HUES64 (cell line): Measurements from ENCODE around the gene KLF6.

Experiments used
- H3K27ac ChIP-seq: 2 replicates; pipeline ENCODE4 v1.7.0; 2013; ENCODE audit warnings: low read depth, low read length, inconsistent platforms
- H3K27me3 ChIP-seq: 2 replicates; pipeline ENCODE4 v1.6.1; 2013; ENCODE audit warnings: mild to moderate bottlenecking, low read length; ENCODE audit not compliant: insufficient read depth
- H3K36me3 ChIP-seq: 2 replicates; pipeline ENCODE4 v1.6.1; 2013; ENCODE audit warnings: mild to moderate bottlenecking, low read length; ENCODE audit not compliant: insufficient read depth
- H3K4me1 ChIP-seq: 2 replicates; pipeline ENCODE4 v1.6.1; 2013; ENCODE audit warnings: mild to moderate bottlenecking, low read length, moderate library complexity; ENCODE audit not compliant: insufficient read depth
- H3K4me3 ChIP-seq: 2 replicates; pipeline ENCODE4 v1.5.1; 2013; ENCODE audit warnings: mild to moderate bottlenecking, low read length, moderate library complexity
- H3K9ac ChIP-seq: 2 replicates; pipeline ENCODE4 v1.6.1; 2013; ENCODE audit warnings: mild to moderate bottlenecking, low read depth, low read length
- H3K9me3 ChIP-seq: 2 replicates; pipeline ENCODE4 v1.6.1; 2013; ENCODE audit warnings: low read depth, low read length; ENCODE audit not compliant: insufficient read depth
- WGBS: fragments of 150-250, 120-280 bp; methylation state at CpG from one replicate; pipeline ENCODE4 v1.1.7; 2013; ENCODE audit warnings: missing lambda C conversion rate; 5-methylcytosine and 5-hydroxymethylcytosine counted together

Gene KLF6

DNA sequence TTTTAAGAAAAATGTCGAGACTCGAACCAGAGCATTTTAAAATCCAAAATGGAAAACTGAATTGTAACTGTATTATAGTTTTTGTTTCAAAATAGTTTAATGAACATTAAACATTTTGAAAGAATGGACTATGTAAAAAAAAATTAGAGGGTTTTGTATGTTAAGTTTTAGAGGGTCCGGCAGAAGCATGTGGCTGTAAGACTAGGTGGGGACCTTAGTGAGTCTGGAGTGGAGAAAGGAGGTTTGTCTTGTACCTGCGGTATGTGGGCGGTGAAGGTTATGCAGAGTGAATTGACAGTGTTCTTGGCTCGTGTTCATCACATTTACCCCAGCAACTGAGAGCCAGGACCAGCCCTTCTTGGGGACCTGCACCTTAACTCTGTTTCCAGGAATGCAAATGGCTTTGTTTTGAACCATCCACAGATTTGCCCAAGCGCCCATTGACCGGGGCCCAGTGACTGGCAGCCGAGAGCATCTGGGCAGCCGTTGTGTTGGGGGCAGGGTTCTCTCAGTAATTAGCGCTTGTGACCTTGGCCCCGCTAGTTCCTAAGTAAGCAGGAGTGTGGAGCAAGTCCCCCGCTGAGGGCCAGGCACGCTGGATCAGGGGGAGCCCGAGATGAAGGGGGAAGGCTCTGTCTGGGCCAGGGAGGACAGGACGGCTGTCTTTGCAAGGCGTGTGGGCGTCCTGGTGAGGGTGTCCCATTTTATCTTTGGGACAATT, 1.4 kb upstream of the KLF6 start:
- H3K4me1 ChIP-seq, result peaks cover 22% of the 10 kb centered on the region
- H3K4me3 ChIP-seq, result peak overlapping the region; percentile 67
- H3K27me3 ChIP-seq, result no peaks in the 10 kb centered on the region
- H3K36me3 ChIP-seq, result peaks cover 8% of the 10 kb centered on the region
- H3K9ac ChIP-seq, result peak overlapping the region; percentile 92
- peak overlapping the region; percentile 94 for H3K27ac ChIP-seq
- WGBS, result 5% methylated on average over 15 of the region's 18 CpGs
- H3K9me3 ChIP-seq, result no peaks in the 10 kb centered on the region

GRCh38 chr10:3785851-3786271, 852 bp upstream of the KLF6 start:
- under 1% methylated on average over 14 of the region's 18 CpGs for WGBS
- H3K27me3 ChIP-seq, result no peaks in the 10 kb centered on the region
- H3K9ac ChIP-seq, result peak overlapping the region; percentile 92
- no peaks in the 10 kb centered on the region for H3K9me3 ChIP-seq
- peaks cover 22% of the 10 kb centered on the region for H3K4me1 ChIP-seq
- peaks cover 14% of the 10 kb centered on the region for H3K36me3 ChIP-seq
- peak overlapping the region; percentile 94 for H3K27ac ChIP-seq
- peak overlapping the region; percentile 67 for H3K4me3 ChIP-seq

DNA sequence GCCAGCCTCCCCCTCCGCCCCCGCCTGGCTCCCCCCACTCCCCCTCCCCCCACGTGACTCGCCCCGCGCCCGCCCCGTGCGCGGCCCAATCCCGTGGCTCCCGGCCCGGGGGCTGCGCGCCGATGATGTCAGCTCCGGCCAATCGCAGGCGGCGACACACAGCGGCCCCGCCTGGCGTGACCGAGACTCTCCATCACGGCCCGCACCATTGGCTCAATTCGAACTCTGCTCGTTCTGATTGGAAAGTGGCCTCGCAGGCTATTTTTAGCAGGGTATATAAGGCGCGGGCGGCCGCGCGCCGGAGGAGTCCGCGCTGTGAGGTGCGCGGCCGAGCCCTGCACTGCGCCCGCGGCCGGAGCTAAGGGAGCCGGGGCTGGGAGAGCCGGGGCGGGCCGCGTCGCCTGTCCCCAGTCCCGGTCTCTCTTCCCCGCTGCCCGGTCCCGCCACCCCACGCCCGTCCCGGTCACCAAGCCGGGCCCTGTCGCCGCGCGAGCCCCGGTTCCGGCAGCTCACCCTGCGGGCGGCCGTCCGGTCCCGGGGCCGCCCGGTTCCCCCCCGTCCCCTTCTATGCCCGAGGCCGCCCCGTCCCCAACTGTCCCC, 342 bp upstream of the KLF6 start:
- Histone ChIP-seq H3K9me3 (no peaks in the 10 kb centered on the region), H3K9ac (peak overlapping the region; percentile 93), H3K36me3 (peaks cover 19% of the 10 kb centered on the region), H3K4me3 (peak overlapping the region; percentile 94), H3K27ac (peak overlapping the region; percentile 97), H3K4me1 (peaks cover 22% of the 10 kb centered on the region), H3K27me3 (no peaks in the 10 kb centered on the region)
- under 1% methylated on average over 72 of the region's 76 CpGs for WGBS

GRCh38 chr10:3783682-3784432, 1.2 kb downstream of the KLF6 start:
- Histone ChIP-seq H3K4me1 (peaks cover 19% of the 10 kb centered on the region), H3K27me3 (no peaks in the 10 kb centered on the region), H3K9me3 (no peaks in the 10 kb centered on the region), H3K36me3 (peaks cover 34% of the 10 kb centered on the region), H3K4me3 (peak overlapping the region; percentile 94), H3K9ac (peak overlapping the region; percentile 93), H3K27ac (peak overlapping the region; percentile 97)
- under 1% methylated on average over 22 of the region's 22 CpGs for whole genome bisulfite sequencing

- H3K9ac ChIP-seq, result peak overlapping the region; percentile 93
- H3K4me1 ChIP-seq, result peaks cover 18% of the 10 kb centered on the region
- no peaks in the 10 kb centered on the region for H3K9me3 ChIP-seq
- H3K36me3 ChIP-seq, result peaks cover 39% of the 10 kb centered on the region
- H3K27ac ChIP-seq, result peak overlapping the region; percentile 97
- H3K27me3 ChIP-seq, result no peaks in the 10 kb centered on the region
- peak overlapping the region; percentile 94 for H3K4me3 ChIP-seq
- WGBS, result under 1% methylated on average over 8 of the region's 12 CpGs
Observed at GRCh38 chr10:3783316-3783681, 1.7 kb downstream of the KLF6 start.

DNA sequence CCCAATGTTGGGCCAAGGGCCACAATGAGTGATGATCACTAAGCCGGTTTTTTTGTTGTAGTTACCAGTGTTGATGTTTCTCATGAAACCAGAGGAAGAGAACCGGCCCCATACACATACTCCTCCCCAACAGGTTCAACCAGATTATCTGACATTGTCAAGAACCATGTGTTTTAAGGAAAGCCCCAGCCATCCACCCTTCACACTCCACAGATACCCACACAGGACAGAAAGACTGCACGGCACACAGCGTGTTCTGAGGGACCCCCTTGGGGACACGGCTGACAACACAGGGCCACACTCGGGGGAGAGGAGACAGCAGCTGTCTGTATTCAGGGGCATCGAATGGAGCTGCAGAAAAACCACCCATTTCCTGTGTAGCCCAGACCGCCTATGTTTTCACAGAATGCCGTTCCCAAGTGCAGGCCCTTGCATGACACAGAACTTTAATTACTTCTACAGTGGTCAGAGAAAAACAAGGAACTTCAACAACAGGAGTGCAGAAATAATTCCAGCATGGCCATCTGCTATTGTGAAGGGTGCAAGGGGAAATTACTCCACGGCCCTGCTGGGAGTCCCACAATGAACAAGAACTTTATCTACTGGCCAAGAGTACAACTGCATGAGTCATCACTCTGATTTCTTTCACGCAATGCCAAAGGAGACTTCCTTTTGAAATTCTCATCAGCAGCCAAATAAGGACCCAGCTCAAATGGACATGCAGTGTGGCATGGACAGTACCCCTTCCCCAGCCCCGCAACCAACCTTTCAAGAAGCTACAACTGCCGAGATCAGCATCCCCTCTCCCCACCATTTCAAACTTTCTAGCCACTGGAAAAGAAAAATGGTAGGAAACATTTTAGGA, 2.3 kb downstream of the KLF6 start:
- H3K36me3 ChIP-seq, result peaks cover 46% of the 10 kb centered on the region
- H3K4me3 ChIP-seq, result peak overlapping the region; percentile 94
- H3K27me3 ChIP-seq, result no peaks in the 10 kb centered on the region
- H3K27ac ChIP-seq, result peak overlapping the region; percentile 97
- H3K9ac ChIP-seq, result peak overlapping the region; percentile 93
- peaks cover 18% of the 10 kb centered on the region for H3K4me1 ChIP-seq
- H3K9me3 ChIP-seq, result no peaks in the 10 kb centered on the region
- WGBS, result 27% methylated on average over 12 of the region's 13 CpGs

- Histone ChIP-seq H3K9me3 (no peaks in the 10 kb centered on the region), H3K36me3 (peaks cover 51% of the 10 kb centered on the region), H3K27ac (no peak overlapping the region), H3K9ac (peak overlapping the region; percentile 93; the same call in 1 of the 2 replicates), H3K4me1 (peaks cover 19% of the 10 kb centered on the region), H3K27me3 (no peaks in the 10 kb centered on the region), H3K4me3 (peak overlapping the region; percentile 94)
- WGBS, result 81% methylated on average over 8 of the region's 8 CpGs
Observed at GRCh38 chr10:3782146-3782450, 2.9 kb downstream of the KLF6 start.

- H3K36me3 ChIP-seq, result peaks cover 56% of the 10 kb centered on the region
- no peaks in the 10 kb centered on the region for H3K27me3 ChIP-seq
- peaks cover 20% of the 10 kb centered on the region for H3K4me1 ChIP-seq
- H3K4me3 ChIP-seq, result peak overlapping the region; percentile 94
- peak overlapping the region; percentile 93; the same call in 1 of the 2 replicates for H3K9ac ChIP-seq
- WGBS, result 91% methylated on average over 31 of the region's 31 CpGs
- H3K27ac ChIP-seq, result no peak overlapping the region
- no peaks in the 10 kb centered on the region for H3K9me3 ChIP-seq
Observed at GRCh38 chr10:3781468-3782145, 3.4 kb downstream of the KLF6 start.

GRCh38 chr10:3780771-3781467, 4.1 kb downstream of the KLF6 start:
- Histone ChIP-seq H3K4me1 (peaks cover 20% of the 10 kb centered on the region), H3K9me3 (no peaks in the 10 kb centered on the region), H3K27me3 (no peaks in the 10 kb centered on the region), H3K4me3 (peak overlapping the region; percentile 94; the same call in 1 of the 2 replicates), H3K27ac (no peak overlapping the region), H3K36me3 (peaks cover 62% of the 10 kb centered on the region), H3K9ac (no peak overlapping the region)
- WGBS, result 94% methylated on average over 15 of the region's 16 CpGs
